GM10248 (cell line): ENCODE data around the gene SRSF9.
"Not testable (repeated sequence)": the region's sequence is repeated elsewhere in the genome, so short reads cannot be mapped to it uniquely, and the experiment has no call there.

Experiments
- CTCF ChIA-PET: fragments of 300-600 bp; sonication (Branson Sonifier 250); formaldehyde crosslinking; extraction: SDS; loops from one replicate; lab custom pipeline; 2021; ENCODE audit warnings: antibody characterized with exemption; lab: Yijun Ruan, JAX
- POLR2A ChIA-PET: fragments of 350-650 bp; sonication (Branson Sonifier 250); formaldehyde crosslinking; extraction: SDS; loops from one replicate; lab custom pipeline; 2020; ENCODE audit warnings: antibody characterized with exemption; lab: Yijun Ruan, JAX
- DNase-seq: peaks from one replicate; pipeline ENCODE4 v3.0.0; 2012; ENCODE audit errors: extremely low spot score
- TF ChIP-seq, protein P1 (sequence below): IDR thresholded peaks from 2 replicates; pipeline ENCODE4 v1.5.1; 2012; ENCODE audit warnings: mild to moderate bottlenecking, low read depth; ENCODE audit errors: extremely low read depth, missing control alignments, control extremely low read depth

Gene SRSF9

DNA sequence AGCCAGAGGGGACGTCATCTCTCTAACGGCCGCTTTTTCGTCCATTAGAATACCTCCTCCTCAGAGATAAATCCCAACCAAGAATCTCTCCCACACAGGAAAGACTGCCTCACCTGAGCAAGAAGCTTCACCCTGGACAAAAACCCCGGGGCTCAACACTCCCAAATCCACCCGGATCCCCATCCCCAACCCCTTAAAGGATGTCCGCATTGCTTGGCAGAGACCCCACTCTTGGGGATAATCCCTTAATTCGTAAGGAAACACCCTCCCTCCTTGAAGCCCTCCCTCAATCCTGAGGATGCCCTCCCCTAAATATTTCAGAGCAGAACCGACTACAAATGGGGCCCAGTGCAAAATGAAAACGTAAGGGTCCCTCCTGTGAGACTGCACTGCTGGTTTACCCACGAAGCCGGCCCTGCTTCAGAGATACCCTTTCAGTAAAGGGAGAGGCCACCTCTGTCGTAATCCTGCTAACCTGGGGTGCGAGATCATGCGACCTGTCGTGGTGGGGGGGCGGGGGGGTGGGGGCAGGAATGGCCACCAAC is 25.7 kb upstream of the SRSF9 start:
- DNase-seq, result no peak
- TF ChIP-seq, protein P1, sequence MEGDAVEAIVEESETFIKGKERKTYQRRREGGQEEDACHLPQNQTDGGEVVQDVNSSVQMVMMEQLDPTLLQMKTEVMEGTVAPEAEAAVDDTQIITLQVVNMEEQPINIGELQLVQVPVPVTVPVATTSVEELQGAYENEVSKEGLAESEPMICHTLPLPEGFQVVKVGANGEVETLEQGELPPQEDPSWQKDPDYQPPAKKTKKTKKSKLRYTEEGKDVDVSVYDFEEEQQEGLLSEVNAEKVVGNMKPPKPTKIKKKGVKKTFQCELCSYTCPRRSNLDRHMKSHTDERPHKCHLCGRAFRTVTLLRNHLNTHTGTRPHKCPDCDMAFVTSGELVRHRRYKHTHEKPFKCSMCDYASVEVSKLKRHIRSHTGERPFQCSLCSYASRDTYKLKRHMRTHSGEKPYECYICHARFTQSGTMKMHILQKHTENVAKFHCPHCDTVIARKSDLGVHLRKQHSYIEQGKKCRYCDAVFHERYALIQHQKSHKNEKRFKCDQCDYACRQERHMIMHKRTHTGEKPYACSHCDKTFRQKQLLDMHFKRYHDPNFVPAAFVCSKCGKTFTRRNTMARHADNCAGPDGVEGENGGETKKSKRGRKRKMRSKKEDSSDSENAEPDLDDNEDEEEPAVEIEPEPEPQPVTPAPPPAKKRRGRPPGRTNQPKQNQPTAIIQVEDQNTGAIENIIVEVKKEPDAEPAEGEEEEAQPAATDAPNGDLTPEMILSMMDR, result no peak
- ChIA-PET CTCF (interaction anchor here (1.0 to 1.8 kb wide), 7 partner anchors 9 to 152 kb away, joined by 3 to 9 read pairs (median 4); no protein-coding TSS in a partner anchor), POLR2A (interaction anchor here (0.5 to 2.2 kb wide), 5 partner anchors 14 to 285 kb away, joined by 3 to 10 read pairs (median 4); partner anchors contain the start of gene COX6A1)

DNA sequence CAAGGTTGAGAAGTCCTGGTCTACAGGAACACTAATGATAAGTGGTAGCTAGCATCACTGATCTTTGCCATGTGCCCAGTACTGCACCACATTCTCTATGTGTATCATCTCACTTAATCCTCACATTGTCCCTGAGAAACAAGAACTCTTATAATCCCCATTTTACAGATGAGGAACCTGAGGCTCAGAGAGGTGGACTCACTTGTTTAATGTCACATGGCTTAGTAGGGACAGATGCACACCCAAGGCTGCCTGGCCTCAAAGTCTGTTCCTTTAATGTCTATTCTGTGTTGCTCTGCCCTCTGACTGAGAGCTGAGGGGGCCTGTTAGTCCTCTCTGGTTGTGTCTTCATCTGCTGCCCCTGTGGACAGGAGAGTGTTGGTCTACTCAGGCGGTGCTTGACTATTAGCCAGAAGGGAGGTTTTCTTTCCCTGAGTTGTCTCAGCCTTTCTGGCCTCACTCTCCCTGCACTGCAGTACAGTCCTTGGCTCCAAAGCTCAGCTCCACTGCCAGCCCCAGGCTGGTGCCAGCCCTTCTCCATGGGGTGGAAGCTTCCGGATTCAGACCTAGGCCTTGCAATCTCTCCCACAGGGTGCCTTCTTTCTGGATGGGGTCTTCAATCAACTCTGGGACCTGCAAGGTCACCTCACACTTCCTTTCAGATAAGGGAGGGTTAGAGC is 21.4 kb upstream of the SRSF9 start:
- POLR2A ChIA-PET, result no interaction called here
- no peak for DNase-seq
- TF ChIP-seq, protein P1, result no peak
- CTCF ChIA-PET, result interaction anchor here (1.0 to 2.3 kb wide), 7 partner anchors 8 to 51 kb away, joined by 4 to 9 read pairs (median 5); no protein-coding TSS in a partner anchor

DNA sequence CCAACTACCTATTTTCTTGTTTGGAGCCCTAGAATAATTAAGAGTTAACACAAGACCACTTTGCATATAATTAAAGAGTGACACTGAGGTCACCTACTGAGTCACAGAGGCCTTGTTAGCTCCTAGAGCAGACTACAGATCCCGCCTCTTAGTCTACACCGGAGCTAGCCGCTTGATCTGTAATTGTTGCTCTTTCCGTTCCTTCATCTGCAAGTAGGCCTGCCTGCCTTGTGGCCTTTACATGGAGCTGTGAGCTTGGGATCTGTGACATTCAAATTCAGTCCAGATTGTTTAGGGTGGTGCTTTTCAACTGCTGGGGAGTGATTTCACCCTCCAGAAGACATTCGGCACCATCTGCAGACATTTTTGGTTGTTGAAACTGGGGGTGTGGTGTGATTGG is 20.8 kb upstream of the SRSF9 start:
- TF ChIP-seq, protein P1, result no peak
- POLR2A ChIA-PET, result no interaction called here
- no peak for DNase-seq
- CTCF ChIA-PET, result interaction anchor here (2.2 kb wide), 1 partner anchor 21 kb away, joined by 5 read pairs; no protein-coding TSS in a partner anchor

DNA sequence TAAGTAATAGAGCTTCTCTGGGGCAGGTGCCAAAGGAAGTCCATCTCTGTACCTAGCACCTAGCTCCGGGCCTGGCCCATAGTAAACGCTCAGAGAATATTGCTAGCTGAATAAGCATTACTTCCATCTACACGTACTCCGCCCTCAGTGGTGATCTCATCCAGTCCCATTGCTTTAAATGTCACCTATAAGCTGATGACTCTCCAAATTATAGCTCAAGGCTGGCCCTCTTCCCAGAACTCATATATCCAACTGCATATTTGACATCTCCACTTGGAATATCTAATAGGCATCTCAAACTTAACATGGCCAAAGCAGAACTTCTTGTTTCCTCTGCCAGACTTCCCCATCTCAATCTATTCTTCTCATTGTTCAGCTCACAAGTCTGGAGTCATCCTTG is 19.5 kb upstream of the SRSF9 start:
- TF ChIP-seq, protein P1, result no peak
- POLR2A ChIA-PET, result no interaction called here
- DNase-seq, result no peak
- CTCF ChIA-PET, result interaction anchor here (1.0 to 2.2 kb wide), 3 partner anchors 9 to 33 kb away, joined by 3 to 6 read pairs (median 3); no protein-coding TSS in a partner anchor

DNA sequence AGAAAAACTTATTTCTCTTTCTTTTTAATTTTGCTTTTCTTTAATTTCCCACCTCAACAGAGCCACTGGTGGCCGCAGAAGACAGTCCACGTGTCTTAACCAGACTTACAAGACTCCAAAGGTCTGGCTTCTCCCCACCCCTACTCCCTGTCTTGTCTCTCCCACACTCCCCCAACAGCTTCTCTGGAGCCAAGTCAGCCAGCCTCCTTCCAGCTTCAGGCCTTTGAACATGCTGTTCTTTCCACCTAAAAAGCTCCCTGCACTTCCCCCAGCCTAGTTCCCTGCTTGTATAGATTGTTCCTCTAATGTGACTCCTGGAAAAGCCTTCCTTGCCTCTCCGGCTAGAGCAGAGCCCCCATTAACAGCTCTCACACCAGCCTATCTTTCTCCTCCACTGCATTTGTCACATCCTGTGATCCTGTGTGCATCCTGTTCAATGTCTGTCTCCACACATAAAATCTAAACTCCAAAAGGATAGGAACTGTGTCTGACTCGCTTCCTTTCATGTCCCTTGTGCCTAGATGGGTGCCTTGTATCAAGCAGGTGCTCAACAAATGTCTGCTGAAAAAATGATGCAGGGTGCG is 18.6 kb upstream of the SRSF9 start:
- TF ChIP-seq, protein P1, result no peak
- ChIA-PET CTCF (interaction anchor here (1.0 to 3.5 kb wide), 3 partner anchors 10 to 32 kb away, joined by 3 to 11 read pairs (median 6); no protein-coding TSS in a partner anchor), POLR2A (no interaction called here)
- DNase-seq, result no peak

DNA sequence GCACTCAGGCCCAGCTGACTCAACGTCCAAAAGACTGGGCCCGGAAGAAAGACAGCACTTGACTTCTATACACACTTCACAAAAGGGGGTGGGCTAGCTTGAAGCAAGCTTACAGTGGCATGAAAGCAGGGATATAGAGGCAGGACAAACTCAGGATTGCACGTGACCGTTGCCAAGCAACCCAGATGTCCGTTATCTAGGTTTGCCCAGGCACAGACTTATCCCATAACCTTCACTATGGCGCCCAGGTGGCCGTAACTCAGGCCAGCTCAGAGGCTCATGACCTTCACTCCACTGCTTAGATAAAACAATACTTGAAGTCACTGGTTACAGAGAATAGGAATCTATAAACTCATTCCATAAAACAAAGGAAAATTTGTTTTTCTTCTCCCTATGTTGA is 18.0 kb upstream of the SRSF9 start:
- CTCF ChIA-PET, result interaction anchor here (2.2 to 3.5 kb wide), 2 partner anchors 16 to 31 kb away, joined by 6 to 11 read pairs; no protein-coding TSS in a partner anchor
- DNase-seq, POLR2A ChIA-PET: not testable (repeated sequence)
